ENCODE results near the gene PODXL2. TPM values are rescaled to one million over a fixed set of nuclear protein-coding genes. Genes with fewer than 3 reads are reported as not detected.

The PODXL2 gene
- total and polyA plus RNA-seq, 7 experiments from 2014 or later, result 2.2 to 6.5 (median 3.6) TPM

GRCh38 chr3:127666676-127667075, 37.7 kb downstream of the PODXL2 start:
- POLR2A ChIA-PET, result no interaction called here
- Mint-ChIP-seq H3K36me3 (peaks cover 0 to 8% (median 0%) of the 10 kb centered on the region in 5 donors), H3K4me1 (peaks cover 0 to 5% (median 3%) of the 10 kb centered on the region in 7 donors), H3K4me3 (no peak overlapping the region), H3K27me3 (peaks cover 0 to 6% (median 0%) of the 10 kb centered on the region in 5 donors), H3K9me3 (no peaks in the 10 kb centered on the region), H3K27ac (no peak overlapping the region)
- intact Hi-C loops (cut with micrococcal nuclease), result no loop called here
- DNase-seq (no peak), ATAC-seq (no peak)
- Histone ChIP-seq H3K4me3 (ENCODE audit: low read length) (no peak overlapping the region), H3K4me1 (ENCODE audit: control insufficient read depth in 2 of 2, insufficient read depth in 2 of 2, low read length in 2 of 2) (peaks cover 0 to 2% of the 10 kb centered on the region in 2 donors), H3K27ac (ENCODE audit: low read depth, low read length) (no peak overlapping the region), H3K27me3 (ENCODE audit: control insufficient read depth in 2 of 2, insufficient read depth in 2 of 2, low read length in 2 of 2) (no peaks in the 10 kb centered on the region), H3K9me3 (ENCODE audit: control insufficient read depth in 2 of 3, low read length in 3 of 3) (no peaks in the 10 kb centered on the region), H3K36me3 (ENCODE audit: control insufficient read depth in 2 of 3, insufficient read depth in 3 of 3, low read length in 3 of 3) (no peaks in the 10 kb centered on the region)
- CTCF ChIA-PET, result no interaction called here

DNA sequence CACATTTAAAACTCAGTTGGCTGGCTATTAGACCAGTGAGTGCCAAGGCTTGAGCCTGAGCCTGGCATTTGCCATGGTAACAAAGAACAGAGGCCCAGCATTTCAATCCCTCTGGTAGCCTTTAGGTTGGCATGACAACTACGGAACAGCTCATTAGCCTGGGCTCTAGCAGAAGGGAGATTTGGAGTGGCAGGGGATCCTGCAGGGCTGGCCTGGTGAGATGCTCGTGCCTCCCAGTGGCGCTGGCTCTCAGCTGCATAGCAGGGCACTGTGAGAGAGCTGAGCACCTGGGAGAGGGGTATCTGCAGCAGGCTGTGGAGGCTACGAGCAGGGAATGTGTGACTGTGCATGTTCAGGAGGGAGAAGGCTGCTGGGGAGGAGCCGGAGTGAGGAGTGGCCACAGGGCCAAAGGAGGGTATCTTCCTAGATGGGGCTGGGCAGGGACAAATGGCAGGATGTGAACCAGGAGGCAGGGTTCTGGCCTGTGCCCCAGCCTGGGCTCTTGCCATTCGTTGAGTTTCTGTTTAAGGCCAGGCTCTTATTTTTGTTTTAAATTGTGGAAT, 38.2 kb downstream of the PODXL2 start:
- ATAC-seq, result no peak
- CTCF ChIA-PET, result no interaction called here
- Histone ChIP-seq H3K27ac (ENCODE audit: low read depth, low read length) (no peak overlapping the region), H3K4me1 (ENCODE audit: control insufficient read depth in 2 of 2, insufficient read depth in 2 of 2, low read length in 2 of 2) (peaks cover 0 to 5% of the 10 kb centered on the region in 2 donors), H3K36me3 (ENCODE audit: control insufficient read depth in 2 of 3, insufficient read depth in 3 of 3, low read length in 3 of 3) (no peaks in the 10 kb centered on the region), H3K9me3 (ENCODE audit: control insufficient read depth in 2 of 3, low read length in 3 of 3) (no peaks in the 10 kb centered on the region), H3K4me3 (ENCODE audit: low read length) (no peak overlapping the region), H3K27me3 (ENCODE audit: control insufficient read depth in 2 of 2, insufficient read depth in 2 of 2, low read length in 2 of 2) (no peaks in the 10 kb centered on the region)
- peaks cover 0 to 4% (median 0%) of the 10 kb centered on the region in 5 donors for H3K36me3 Mint-ChIP-seq
- no peak for DNase-seq
- H3K4me3 Mint-ChIP-seq, result no peak overlapping the region
- POLR2A ChIA-PET, result interaction anchor here (0.5 kb wide), 1 partner anchor 9 kb away, joined by 3 read pairs; no protein-coding TSS in a partner anchor
- intact Hi-C loops (cut with micrococcal nuclease), result no loop called here
- H3K27ac Mint-ChIP-seq, result no peak overlapping the region
- H3K27me3 Mint-ChIP-seq, result peaks cover 0 to 6% (median 0%) of the 10 kb centered on the region in 5 donors
- peaks cover 0 to 8% (median 5%) of the 10 kb centered on the region in 7 donors for H3K4me1 Mint-ChIP-seq
- no peaks in the 10 kb centered on the region for H3K9me3 Mint-ChIP-seq

- Mint-ChIP-seq H3K4me1 (peaks cover 5 to 14% (median 10%) of the 10 kb centered on the region in 7 donors), H3K27me3 (peaks cover 0 to 6% (median 0%) of the 10 kb centered on the region in 5 donors), H3K9me3 (no peaks in the 10 kb centered on the region), H3K27ac (peak overlapping the region in 3 of 9 donors; percentile 8 to 34 (median 12)), H3K4me3 (peak overlapping the region in 2 of 10 donors; percentile 24 to 42), H3K36me3 (peaks cover 0 to 4% (median 0%) of the 10 kb centered on the region in 5 donors)
- Histone ChIP-seq H3K27me3 (ENCODE audit: control insufficient read depth in 2 of 2, insufficient read depth in 2 of 2, low read length in 2 of 2) (no peaks in the 10 kb centered on the region), H3K4me1 (ENCODE audit: control insufficient read depth in 2 of 2, insufficient read depth in 2 of 2, low read length in 2 of 2) (peaks cover 6 to 12% of the 10 kb centered on the region in 2 donors), H3K36me3 (ENCODE audit: control insufficient read depth in 2 of 3, insufficient read depth in 3 of 3, low read length in 3 of 3) (no peaks in the 10 kb centered on the region), H3K9me3 (ENCODE audit: control insufficient read depth in 2 of 3, low read length in 3 of 3) (no peaks in the 10 kb centered on the region), H3K27ac (ENCODE audit: low read depth, low read length) (no peak overlapping the region), H3K4me3 (ENCODE audit: low read length) (no peak overlapping the region)
- CTCF ChIA-PET, result interaction anchor here (0.6 kb wide), 1 partner anchor 44 kb away, joined by 3 read pairs; no protein-coding TSS in a partner anchor
- DNase-seq (no peak), ATAC-seq (no peak)
- POLR2A ChIA-PET, result interaction anchor here (0.6 to 0.8 kb wide), 2 partner anchors 21 to 964 kb away, joined by 3 to 4 read pairs; no protein-coding TSS in a partner anchor
- intact Hi-C loops (cut with micrococcal nuclease), result no loop called here
These were observed 39.9 kb downstream of the PODXL2 start for GRCh38 chr3:127668906-127669305.

GRCh38 chr3:127669541-127670228, 40.7 kb downstream of the PODXL2 start:
- Histone ChIP-seq H3K36me3 (ENCODE audit: control insufficient read depth in 2 of 3, insufficient read depth in 3 of 3, low read length in 3 of 3) (no peaks in the 10 kb centered on the region), H3K9me3 (ENCODE audit: control insufficient read depth in 2 of 3, low read length in 3 of 3) (no peaks in the 10 kb centered on the region), H3K4me1 (ENCODE audit: control insufficient read depth in 2 of 2, insufficient read depth in 2 of 2, low read length in 2 of 2) (peaks cover 12 to 13% of the 10 kb centered on the region in 2 donors), H3K27me3 (ENCODE audit: control insufficient read depth in 2 of 2, insufficient read depth in 2 of 2, low read length in 2 of 2) (no peaks in the 10 kb centered on the region), H3K27ac (ENCODE audit: low read depth, low read length) (no peak overlapping the region), H3K4me3 (ENCODE audit: low read length) (no peak overlapping the region)
- CTCF ChIA-PET, result no interaction called here
- Mint-ChIP-seq H3K27ac (peak overlapping the region in 1 of 9 donors; percentile 80), H3K9me3 (no peaks in the 10 kb centered on the region), H3K27me3 (peaks cover 0 to 6% (median 0%) of the 10 kb centered on the region in 5 donors), H3K36me3 (peaks cover 0 to 6% (median 3%) of the 10 kb centered on the region in 5 donors), H3K4me3 (peak overlapping the region in 2 of 10 donors; percentile 42 to 48), H3K4me1 (peaks cover 12 to 22% (median 18%) of the 10 kb centered on the region in 7 donors)
- ATAC-seq, result no peak
- no peak for DNase-seq
- POLR2A ChIA-PET, result interaction anchor here (0.6 to 0.8 kb wide), 2 partner anchors 20 to 964 kb away, joined by 3 to 4 read pairs; no protein-coding TSS in a partner anchor
- intact Hi-C loops (cut with micrococcal nuclease), result loop anchor here (5.0 to 10.0 kb wide), 3 partner anchors 455 to 1585 kb away; partner anchors contain the start of genes RUVBL1 (in 1 of the 2), SLC41A3 (in 1 of the 2) and ZXDC (in 1 of the 2)

- ATAC-seq, result no peak
- H3K36me3 Mint-ChIP-seq, result peaks cover 0 to 9% (median 3%) of the 10 kb centered on the region in 5 donors
- Histone ChIP-seq H3K4me3 (ENCODE audit: low read length) (no peak overlapping the region), H3K36me3 (ENCODE audit: control insufficient read depth in 2 of 3, insufficient read depth in 3 of 3, low read length in 3 of 3) (no peaks in the 10 kb centered on the region), H3K9me3 (ENCODE audit: control insufficient read depth in 2 of 3, low read length in 3 of 3) (no peaks in the 10 kb centered on the region), H3K27ac (ENCODE audit: low read depth, low read length) (no peak overlapping the region), H3K27me3 (ENCODE audit: control insufficient read depth in 2 of 2, insufficient read depth in 2 of 2, low read length in 2 of 2) (no peaks in the 10 kb centered on the region), H3K4me1 (ENCODE audit: control insufficient read depth in 2 of 2, insufficient read depth in 2 of 2, low read length in 2 of 2) (peaks cover 13 to 17% of the 10 kb centered on the region in 2 donors)
- ChIA-PET CTCF (no interaction called here), POLR2A (no interaction called here)
- no peaks in the 10 kb centered on the region for H3K9me3 Mint-ChIP-seq
- peaks cover 17 to 27% (median 23%) of the 10 kb centered on the region in 7 donors for H3K4me1 Mint-ChIP-seq
- no peak for DNase-seq
- H3K27ac Mint-ChIP-seq, result peak overlapping the region in 4 of 9 donors; percentile 43 to 95 (median 83)
- peaks cover 0 to 1% (median 0%) of the 10 kb centered on the region in 5 donors for H3K27me3 Mint-ChIP-seq
- intact Hi-C loops (cut with micrococcal nuclease), result loop anchor here (5.0 to 10.0 kb wide), 3 partner anchors 455 to 1585 kb away; partner anchors contain the start of genes RUVBL1 (in 1 of the 2), SLC41A3 (in 1 of the 2) and ZXDC (in 1 of the 2)
- H3K4me3 Mint-ChIP-seq, result peak overlapping the region in 1 of 10 donors; percentile 48
These were observed 41.2 kb downstream of the PODXL2 start for GRCh38 chr3:127670229-127670559.

DNA sequence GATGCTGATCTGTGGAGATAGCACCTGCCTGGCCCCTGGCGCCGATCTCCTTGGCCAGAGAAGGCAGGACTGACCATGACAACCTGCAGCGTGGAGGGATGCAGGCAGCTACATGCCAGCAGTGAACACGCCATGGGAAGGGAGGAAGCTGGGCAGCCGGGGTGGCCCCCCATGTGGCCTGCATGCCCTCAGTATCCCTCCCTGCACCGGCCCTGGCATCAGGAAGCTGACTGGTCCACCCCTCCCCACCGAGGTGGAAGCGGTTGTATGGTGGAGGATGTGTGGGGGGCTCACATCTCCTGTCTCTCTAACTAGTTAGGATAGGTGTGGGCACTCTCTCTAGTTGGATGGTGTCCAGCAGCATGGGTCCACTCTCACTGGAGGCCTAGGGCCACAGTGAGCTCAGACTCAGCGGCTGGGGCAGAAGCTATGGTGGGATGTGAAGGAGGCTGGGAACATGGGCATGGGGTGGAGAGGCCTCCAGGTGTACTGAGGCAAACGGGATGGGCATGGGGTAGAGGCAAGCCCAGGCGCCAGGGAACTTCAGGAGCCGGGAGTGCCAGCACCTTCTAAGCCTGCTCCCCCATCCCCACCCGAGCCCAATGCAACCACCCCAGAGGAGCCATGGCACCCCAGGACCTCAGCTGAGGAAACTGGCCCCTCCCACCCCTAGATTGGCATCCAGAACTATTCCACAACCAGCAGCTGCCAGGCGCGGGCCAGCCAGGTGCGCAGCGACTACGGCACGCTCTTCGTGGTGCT, 42.0 kb downstream of the PODXL2 start:
- H3K27ac ChIP-seq (ENCODE audit: low read depth, low read length), result no peak overlapping the region
- Mint-ChIP-seq H3K36me3 (peaks cover under 1 to 5% (median 1%) of the 10 kb centered on the region in 5 donors), H3K4me1 (peaks cover 17 to 33% (median 29%) of the 10 kb centered on the region in 7 donors), H3K9me3 (no peaks in the 10 kb centered on the region), H3K27ac (peak overlapping the region; percentile 77 to 98 (median 96)), H3K4me3 (peak overlapping the region; percentile 71 to 95 (median 89)), H3K27me3 (no peaks in the 10 kb centered on the region)
- ChIA-PET POLR2A (interaction anchor here (0.5 to 3.5 kb wide), 5 partner anchors 9 to 80 kb away, joined by 3 to 13 read pairs (median 5); partner anchors contain the start of genes MCM2 and TPRA1), CTCF (interaction anchor here (1.0 kb wide), 1 partner anchor 35 kb away, joined by 3 read pairs; no protein-coding TSS in a partner anchor)
- H3K4me3 ChIP-seq (ENCODE audit: low read length), result no peak overlapping the region
- peaks cover 13 to 17% of the 10 kb centered on the region in 2 donors for H3K4me1 ChIP-seq (ENCODE audit: control insufficient read depth in 2 of 2, insufficient read depth in 2 of 2, low read length in 2 of 2)
- peaks cover 0 to 5% (median 0%) of the 10 kb centered on the region in 3 experiments for H3K36me3 ChIP-seq (ENCODE audit: control insufficient read depth in 2 of 3, insufficient read depth in 3 of 3, low read length in 3 of 3)
- DNase-seq, result no peak
- intact Hi-C loops (cut with micrococcal nuclease), result loop anchor here (5.0 to 10.0 kb wide), 3 partner anchors 454 to 1586 kb away; partner anchors contain the start of genes RUVBL1 (in 1 of the 2), SLC41A3 (in 1 of the 2) and ZXDC (in 1 of the 2)
- no peaks in the 10 kb centered on the region for H3K27me3 ChIP-seq (ENCODE audit: control insufficient read depth in 2 of 2, insufficient read depth in 2 of 2, low read length in 2 of 2)
- ATAC-seq, result no peak
- no peaks in the 10 kb centered on the region for H3K9me3 ChIP-seq (ENCODE audit: control insufficient read depth in 2 of 3, low read length in 3 of 3)

Measured in naive thymus-derived CD4-positive, alpha-beta T cell (primary cell).